Measurements from ENCODE around the gene AP3S2. TPM values are rescaled to one million over a fixed set of nuclear protein-coding genes. Genes with fewer than 3 reads are reported as not detected.

Gene AP3S2
- total and polyA plus RNA-seq, 2 of the 13 experiments (the other 11 are each of a cell fraction or from before 2014, with no cell fraction given), result 17.6 to 44.4 TPM

DNA sequence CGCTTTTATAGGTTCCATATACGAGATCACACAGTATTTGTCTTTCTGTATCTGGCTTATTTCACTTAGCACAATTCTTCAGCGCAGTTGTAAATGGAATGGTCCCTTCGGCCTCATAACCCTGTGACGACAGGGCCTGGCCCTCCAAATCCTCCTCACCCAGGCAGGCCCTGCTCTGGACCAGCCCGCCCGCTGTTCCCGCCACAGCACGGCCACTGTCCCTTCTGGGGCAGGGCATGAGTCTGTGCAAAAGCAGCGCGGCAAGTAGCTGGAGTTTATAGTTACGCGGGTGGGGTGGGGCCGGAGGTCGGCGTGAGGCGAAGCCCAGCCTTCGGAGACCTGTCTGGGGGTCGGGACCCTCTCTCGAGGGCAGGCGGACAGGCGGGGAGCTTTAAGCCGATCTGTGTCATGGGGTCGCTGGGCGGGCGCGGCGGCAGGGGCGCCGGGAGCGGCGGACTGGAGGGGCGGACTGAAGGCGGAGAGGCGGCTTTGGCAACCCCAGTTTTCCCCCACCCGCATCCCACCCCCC, 18.4 kb upstream of the AP3S2 start (continued):
- TF ChIP-seq SOX13 (IDR thresholded peaks at IDR 0.05) (no peak), SOX13 (CRISPR knock-in tag; conservative IDR thresholded peaks at IDR 0.05 in 1 of 2, IDR thresholded peaks at IDR 0.05 in 1 of 2) (no peak), HOXA3 (CRISPR knock-in tag; IDR thresholded peaks at IDR 0.05) (no peak), NR2C2 (CRISPR knock-in tag; IDR thresholded peaks at IDR 0.05; ENCODE audit: borderline replicate concordance) (0 out of 2 replicates have a peak, but pooled peaks have one; percentile 14), SMYD3 (CRISPR knock-in tag; IDR thresholded peaks at IDR 0.05) (no peak), ZZZ3 (CRISPR knock-in tag; IDR thresholded peaks at IDR 0.05; ENCODE audit: borderline replicate concordance) (0 out of 2 replicates have a peak, but pooled peaks have one; percentile 43), ZNF138 (CRISPR knock-in tag; IDR thresholded peaks at IDR 0.05; ENCODE audit: low read depth) (no peak), NRL (CRISPR knock-in tag; IDR thresholded peaks at IDR 0.05; ENCODE audit: borderline replicate concordance) (0 out of 2 replicates have a peak, but pooled peaks have one; percentile 65), SOX5 (CRISPR knock-in tag; IDR thresholded peaks at IDR 0.05; ENCODE audit: borderline replicate concordance) (no peak), ZNF501 (CRISPR knock-in tag; IDR thresholded peaks at IDR 0.05) (peak; percentile 59; the same call in 1 of the 2 replicates), ZNF788 (CRISPR knock-in tag; IDR thresholded peaks at IDR 0.05; ENCODE audit: borderline replicate concordance) (0 out of 2 replicates have a peak, but pooled peaks have one; percentile 33)
- TF ChIP-seq, protein P1, sequence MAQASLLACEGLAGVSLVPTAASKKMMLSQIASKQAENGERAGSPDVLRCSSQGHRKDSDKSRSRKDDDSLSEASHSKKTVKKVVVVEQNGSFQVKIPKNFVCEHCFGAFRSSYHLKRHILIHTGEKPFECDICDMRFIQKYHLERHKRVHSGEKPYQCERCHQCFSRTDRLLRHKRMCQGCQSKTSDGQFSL (CRISPR knock-in tag; IDR thresholded peaks at IDR 0.05), result 0 out of 2 replicates have a peak, but pooled peaks have one; percentile 53
- TF ChIP-seq, protein P2, sequence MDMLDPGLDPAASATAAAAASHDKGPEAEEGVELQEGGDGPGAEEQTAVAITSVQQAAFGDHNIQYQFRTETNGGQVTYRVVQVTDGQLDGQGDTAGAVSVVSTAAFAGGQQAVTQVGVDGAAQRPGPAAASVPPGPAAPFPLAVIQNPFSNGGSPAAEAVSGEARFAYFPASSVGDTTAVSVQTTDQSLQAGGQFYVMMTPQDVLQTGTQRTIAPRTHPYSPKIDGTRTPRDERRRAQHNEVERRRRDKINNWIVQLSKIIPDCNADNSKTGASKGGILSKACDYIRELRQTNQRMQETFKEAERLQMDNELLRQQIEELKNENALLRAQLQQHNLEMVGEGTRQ (IDR thresholded peaks at IDR 0.05; ENCODE audit: low read depth, low read length), result no peak
- TF ChIP-seq, protein P2 (CRISPR knock-in tag; IDR thresholded peaks at IDR 0.05; ENCODE audit: borderline replicate concordance), result no peak
- TF ChIP-seq, protein P3, sequence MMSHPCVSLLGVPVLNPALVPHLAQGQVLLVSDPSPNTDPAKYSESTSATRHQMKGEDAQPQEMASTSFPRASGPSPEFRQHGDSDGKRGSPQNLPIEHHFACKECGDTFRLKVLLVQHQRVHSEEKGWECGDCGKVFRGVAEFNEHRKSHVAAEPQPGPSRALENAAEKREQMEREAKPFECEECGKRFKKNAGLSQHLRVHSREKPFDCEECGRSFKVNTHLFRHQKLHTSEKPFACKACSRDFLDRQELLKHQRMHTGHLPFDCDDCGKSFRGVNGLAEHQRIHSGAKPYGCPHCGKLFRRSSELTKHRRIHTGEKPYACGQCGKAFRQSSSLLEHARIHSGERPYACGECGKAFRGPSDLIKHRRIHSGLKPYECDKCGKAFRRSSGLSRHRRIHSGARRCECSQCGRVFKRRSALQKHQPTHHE (CRISPR knock-in tag; IDR thresholded peaks at IDR 0.05; ENCODE audit: borderline replicate concordance), result no peak
- TF ChIP-seq, protein P4, sequence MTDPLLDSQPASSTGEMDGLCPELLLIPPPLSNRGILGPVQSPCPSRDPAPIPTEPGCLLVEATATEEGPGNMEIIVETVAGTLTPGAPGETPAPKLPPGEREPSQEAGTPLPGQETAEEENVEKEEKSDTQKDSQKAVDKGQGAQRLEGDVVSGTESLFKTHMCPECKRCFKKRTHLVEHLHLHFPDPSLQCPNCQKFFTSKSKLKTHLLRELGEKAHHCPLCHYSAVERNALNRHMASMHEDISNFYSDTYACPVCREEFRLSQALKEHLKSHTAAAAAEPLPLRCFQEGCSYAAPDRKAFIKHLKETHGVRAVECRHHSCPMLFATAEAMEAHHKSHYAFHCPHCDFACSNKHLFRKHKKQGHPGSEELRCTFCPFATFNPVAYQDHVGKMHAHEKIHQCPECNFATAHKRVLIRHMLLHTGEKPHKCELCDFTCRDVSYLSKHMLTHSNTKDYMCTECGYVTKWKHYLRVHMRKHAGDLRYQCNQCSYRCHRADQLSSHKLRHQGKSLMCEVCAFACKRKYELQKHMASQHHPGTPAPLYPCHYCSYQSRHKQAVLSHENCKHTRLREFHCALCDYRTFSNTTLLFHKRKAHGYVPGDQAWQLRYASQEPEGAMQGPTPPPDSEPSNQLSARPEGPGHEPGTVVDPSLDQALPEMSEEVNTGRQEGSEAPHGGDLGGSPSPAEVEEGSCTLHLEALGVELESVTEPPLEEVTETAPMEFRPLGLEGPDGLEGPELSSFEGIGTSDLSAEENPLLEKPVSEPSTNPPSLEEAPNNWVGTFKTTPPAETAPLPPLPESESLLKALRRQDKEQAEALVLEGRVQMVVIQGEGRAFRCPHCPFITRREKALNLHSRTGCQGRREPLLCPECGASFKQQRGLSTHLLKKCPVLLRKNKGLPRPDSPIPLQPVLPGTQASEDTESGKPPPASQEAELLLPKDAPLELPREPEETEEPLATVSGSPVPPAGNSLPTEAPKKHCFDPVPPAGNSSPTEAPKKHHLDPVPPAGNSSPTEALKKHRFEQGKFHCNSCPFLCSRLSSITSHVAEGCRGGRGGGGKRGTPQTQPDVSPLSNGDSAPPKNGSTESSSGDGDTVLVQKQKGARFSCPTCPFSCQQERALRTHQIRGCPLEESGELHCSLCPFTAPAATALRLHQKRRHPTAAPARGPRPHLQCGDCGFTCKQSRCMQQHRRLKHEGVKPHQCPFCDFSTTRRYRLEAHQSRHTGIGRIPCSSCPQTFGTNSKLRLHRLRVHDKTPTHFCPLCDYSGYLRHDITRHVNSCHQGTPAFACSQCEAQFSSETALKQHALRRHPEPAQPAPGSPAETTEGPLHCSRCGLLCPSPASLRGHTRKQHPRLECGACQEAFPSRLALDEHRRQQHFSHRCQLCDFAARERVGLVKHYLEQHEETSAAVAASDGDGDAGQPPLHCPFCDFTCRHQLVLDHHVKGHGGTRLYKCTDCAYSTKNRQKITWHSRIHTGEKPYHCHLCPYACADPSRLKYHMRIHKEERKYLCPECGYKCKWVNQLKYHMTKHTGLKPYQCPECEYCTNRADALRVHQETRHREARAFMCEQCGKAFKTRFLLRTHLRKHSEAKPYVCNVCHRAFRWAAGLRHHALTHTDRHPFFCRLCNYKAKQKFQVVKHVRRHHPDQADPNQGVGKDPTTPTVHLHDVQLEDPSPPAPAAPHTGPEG (CRISPR knock-in tag; IDR thresholded peaks at IDR 0.05), result 0 out of 2 replicates have a peak, but pooled peaks have one; percentile 2
- TF ChIP-seq, protein P5, sequence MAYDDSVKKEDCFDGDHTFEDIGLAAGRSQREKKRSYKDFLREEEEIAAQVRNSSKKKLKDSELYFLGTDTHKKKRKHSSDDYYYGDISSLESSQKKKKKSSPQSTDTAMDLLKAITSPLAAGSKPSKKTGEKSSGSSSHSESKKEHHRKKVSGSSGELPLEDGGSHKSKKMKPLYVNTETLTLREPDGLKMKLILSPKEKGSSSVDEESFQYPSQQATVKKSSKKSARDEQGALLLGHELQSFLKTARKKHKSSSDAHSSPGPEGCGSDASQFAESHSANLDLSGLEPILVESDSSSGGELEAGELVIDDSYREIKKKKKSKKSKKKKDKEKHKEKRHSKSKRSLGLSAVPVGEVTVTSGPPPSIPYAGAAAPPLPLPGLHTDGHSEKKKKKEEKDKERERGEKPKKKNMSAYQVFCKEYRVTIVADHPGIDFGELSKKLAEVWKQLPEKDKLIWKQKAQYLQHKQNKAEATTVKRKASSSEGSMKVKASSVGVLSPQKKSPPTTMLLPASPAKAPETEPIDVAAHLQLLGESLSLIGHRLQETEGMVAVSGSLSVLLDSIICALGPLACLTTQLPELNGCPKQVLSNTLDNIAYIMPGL (CRISPR knock-in tag; IDR thresholded peaks at IDR 0.05; ENCODE audit: borderline replicate concordance in 1 of 2, low read depth in 1 of 2), result peak in 1 of 2 experiments; percentile 75; a peak in 2 of 4 replicates

Measured in HepG2 (cell line).